Upper lobe of left lung (tissue), 4 donors: ENCODE measurements around the gene CASP10.

Experiments used
- CTCF ChIP-seq, 6 experiments: fragments of 450-650 bp in 4 of 6; fragments of 200-600 bp in 2 of 6; sonication (generic) in 2 of 6; IDR thresholded peaks; one replicate each; pipeline ENCODE4 v1.5.1; 2016 to 2019; ENCODE audit warnings: antibody characterized with exemption in 6 of 6
- EP300 ChIP-seq, 4 donors: sonication (generic); formaldehyde crosslinking; IDR thresholded peaks; one replicate each; pipeline ENCODE4 v1.5.1; 2017; ENCODE audit warnings: antibody characterized with exemption in 4 of 4, control low read depth in 2 of 4
- POLR2A ChIP-seq, 4 donors: fragments of 450-650 bp; IDR thresholded peaks; one replicate each; pipeline ENCODE4 v1.5.1; 2016 to 2017; ENCODE audit warnings: antibody characterized with exemption in 4 of 4, mild to moderate bottlenecking in 2 of 4
- POLR2AphosphoS5 ChIP-seq, 2 donors: sonication (generic); formaldehyde crosslinking; IDR thresholded peaks; one replicate each; pipeline ENCODE4 v1.5.1; 2017; ENCODE audit warnings: antibody characterized with exemption in 2 of 2

DNA sequence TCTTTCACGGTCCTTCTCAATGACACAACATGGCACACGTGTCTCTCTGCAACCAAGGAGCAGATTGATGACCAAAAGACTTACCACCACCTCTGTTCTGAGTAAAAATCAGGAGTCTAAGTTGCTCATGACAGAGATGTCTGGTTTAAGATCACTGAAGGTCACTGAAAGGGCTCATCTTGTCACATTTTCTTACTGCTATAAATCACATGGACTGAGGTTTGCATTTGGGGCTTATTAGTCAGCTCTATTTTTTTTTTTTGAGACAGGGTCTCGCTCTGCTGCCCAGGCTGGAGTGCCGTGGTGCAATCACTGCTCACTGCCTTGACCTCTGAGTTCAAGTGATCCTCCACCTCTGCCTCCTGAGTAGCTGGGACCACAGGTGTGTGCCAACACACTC lies 47.6 kb upstream of the CASP10 start:
- TF ChIP-seq CTCF (IDR thresholded peaks at IDR 0.05) (no peak), POLR2AphosphoS5 (IDR thresholded peaks at IDR 0.05) (no peak), EP300 (IDR thresholded peaks at IDR 0.05) (no peak), POLR2A (IDR thresholded peaks at IDR 0.05) (no peak)
